Sigmoid colon (tissue), 4 donors: ENCODE data around the gene PRRC2C.

ENCODE experiments used
- CTCF ChIP-seq, 4 experiments: fragments of 450-650 bp in 3 of 4; fragments of 200-600 bp in 1 of 4; IDR thresholded peaks; one replicate each; pipeline ENCODE4 v1.5.1; 2016 to 2019; ENCODE audit warnings: antibody characterized with exemption in 4 of 4, mild to moderate bottlenecking in 3 of 4, moderate library complexity in 2 of 4
- POLR2A ChIP-seq, 2 donors: fragments of 450-650 bp; IDR thresholded peaks; one replicate each; pipeline ENCODE4 v1.6.1; 2016; ENCODE audit warnings: antibody characterized with exemption in 2 of 2, mild to moderate bottlenecking in 2 of 2, moderate library complexity in 2 of 2
- POLR2AphosphoS5 ChIP-seq, 4 donors: sonication (generic); formaldehyde crosslinking; IDR thresholded peaks; one replicate each; pipeline ENCODE4 v1.6.1; 2017; ENCODE audit warnings: antibody characterized with exemption in 4 of 4

GRCh38 chr1:171610385-171610784 is 125.1 kb downstream of the PRRC2C start:
- TF ChIP-seq POLR2A (IDR thresholded peaks at IDR 0.05) (no peak), CTCF (IDR thresholded peaks at IDR 0.05) (no peak), POLR2AphosphoS5 (IDR thresholded peaks at IDR 0.05) (no peak)
